ENCODE data around the gene FBF1.

Gene FBF1

GRCh38 chr17:75965468-75965867, 24.6 kb upstream of the FBF1 start:
- POLR2A ChIA-PET: interaction anchor here (1.4 kb wide), 1 partner anchor 13 kb away, joined by 8 read pairs; the partner anchor contains the start of genes ACOX1 and TEN1
- peaks cover 22 to 26% of the 10 kb centered on the region in 2 experiments; a peak in 2 of 3 replicates for H3K36me3 ChIP-seq (ENCODE audit: control insufficient read depth in 2 of 2, insufficient read depth in 1 of 2, low read length in 2 of 2)
- TF ChIP-seq ZNF121 (tag by site-specific recombination; IDR thresholded peaks at IDR 0.05) (peak; percentile 64; the same call in 1 of the 2 replicates), TRIM28 (IDR thresholded peaks at IDR 0.05; ENCODE audit: borderline replicate concordance, low read length) (no peak), KLF7 (tag by site-specific recombination; IDR thresholded peaks at IDR 0.05; ENCODE audit: borderline replicate concordance) (no peak), ZNF555 (tag by site-specific recombination; conservative IDR thresholded peaks at IDR 0.05) (no peak)

GRCh38 chr17:75959839-75960511, 19.1 kb upstream of the FBF1 start:
- Histone ChIP-seq H3K36me3 (ENCODE audit: control insufficient read depth in 2 of 2, insufficient read depth in 1 of 2, low read length in 2 of 2) (peaks cover 24 to 33% of the 10 kb centered on the region in 2 experiments), H3K9me3 (ENCODE audit: control insufficient read depth, insufficient read depth, low read depth, low read length) (no peaks in the 10 kb centered on the region), H3K4me1 (ENCODE audit: control insufficient read depth, insufficient read depth, low read length) (peaks cover 6% of the 10 kb centered on the region; the same call in 1 of the 2 replicates), H3K4me3 (ENCODE audit: low read depth, low read length) (no peak overlapping the region), H3K27ac (ENCODE audit: extremely low read depth, low read depth, low read length) (no peak overlapping the region)
- ChIA-PET CTCF (interaction anchor here (0.6 to 1.6 kb wide), 2 partner anchors 54 to 492 kb away, joined by 3 to 5 read pairs; no protein-coding TSS in a partner anchor), POLR2A (interaction anchor here (0.7 to 1.0 kb wide), 2 partner anchors 18 to 38 kb away, joined by 3 read pairs; no protein-coding TSS in a partner anchor)
- TF ChIP-seq WT1 (tag by site-specific recombination; IDR thresholded peaks at IDR 0.05) (no peak), EGR2 (tag by site-specific recombination; IDR thresholded peaks at IDR 0.05; ENCODE audit: low read depth) (no peak), ZNF266 (tag by site-specific recombination; IDR thresholded peaks at IDR 0.05; ENCODE audit: low read depth) (no peak), ZNF280C (tag by site-specific recombination; IDR thresholded peaks at IDR 0.05) (no peak), ZNF600 (tag by site-specific recombination; IDR thresholded peaks at IDR 0.05) (no peak), ZNF555 (tag by site-specific recombination; conservative IDR thresholded peaks at IDR 0.05) (no peak), ZSCAN5A (tag by site-specific recombination; IDR thresholded peaks at IDR 0.05) (no peak), ZNF670 (tag by site-specific recombination; IDR thresholded peaks at IDR 0.05; ENCODE audit: low read depth) (no peak), ZBTB1 (tag by site-specific recombination; IDR thresholded peaks at IDR 0.05) (no peak), HOXC10 (CRISPR knock-in tag; IDR thresholded peaks at IDR 0.05) (no peak)

More at GRCh38 chr17:75965468-75965867, 24.6 kb upstream of the FBF1 start:
- Histone ChIP-seq H3K4me1 (ENCODE audit: control insufficient read depth, insufficient read depth, low read length) (no peaks in the 10 kb centered on the region), H3K4me3 (ENCODE audit: low read depth, low read length) (no peak overlapping the region), H3K9me3 (ENCODE audit: control insufficient read depth, insufficient read depth, low read depth, low read length) (no peaks in the 10 kb centered on the region), H3K27ac (ENCODE audit: extremely low read depth, low read depth, low read length) (no peak overlapping the region)
- CTCF ChIA-PET: interaction anchor here (0.6 to 2.7 kb wide), 4 partner anchors 10 to 49 kb away, joined by 3 to 10 read pairs (median 3); partner anchors contain the start of gene CDK3

- Histone ChIP-seq H3K4me3 (ENCODE audit: low read depth, low read length) (no peak overlapping the region), H3K27ac (ENCODE audit: extremely low read depth, low read depth, low read length) (no peak overlapping the region), H3K4me1 (ENCODE audit: control insufficient read depth, insufficient read depth, low read length) (peaks cover 6% of the 10 kb centered on the region; the same call in 1 of the 2 replicates), H3K36me3 (ENCODE audit: control insufficient read depth in 2 of 2, insufficient read depth in 1 of 2, low read length in 2 of 2) (peaks cover 30 to 36% of the 10 kb centered on the region in 2 experiments), H3K9me3 (ENCODE audit: control insufficient read depth, insufficient read depth, low read depth, low read length) (no peaks in the 10 kb centered on the region)
- ChIA-PET POLR2A (interaction anchor here (0.7 kb wide), 1 partner anchor 19 kb away, joined by 3 read pairs; no protein-coding TSS in a partner anchor), CTCF (interaction anchor here (0.7 to 1.6 kb wide), 3 partner anchors 46 to 55 kb away, joined by 3 to 5 read pairs (median 3); no protein-coding TSS in a partner anchor)
- TF ChIP-seq ZEB2 (tag by site-specific recombination; IDR thresholded peaks at IDR 0.05) (no peak), YY1 (tag by site-specific recombination; IDR thresholded peaks at IDR 0.05) (no peak), ZNF785 (tag by site-specific recombination; IDR thresholded peaks at IDR 0.05) (no peak), ZNF660 (tag by site-specific recombination; IDR thresholded peaks at IDR 0.05) (no peak), ZNF529 (tag by site-specific recombination; IDR thresholded peaks at IDR 0.05; ENCODE audit: insufficient replicate concordance) (no peak), ZNF555 (tag by site-specific recombination; conservative IDR thresholded peaks at IDR 0.05) (no peak), KLF8 (tag by site-specific recombination; IDR thresholded peaks at IDR 0.05) (no peak), ZNF571 (tag by site-specific recombination; IDR thresholded peaks at IDR 0.05) (no peak), GFI1B (tag by site-specific recombination; IDR thresholded peaks at IDR 0.05) (no peak)
Measured at GRCh38 chr17:75959051-75959838, 18.4 kb upstream of the FBF1 start.

Measured in HEK293 (cell line).